H9 (cell line): ENCODE measurements around the gene RBM44. TPM values are rescaled to one million over a fixed set of nuclear protein-coding genes. Genes with fewer than 3 reads are reported as not detected.

Experiments
- DNase-seq: peaks from one replicate; pipeline ENCODE4 v3.0.0-alpha.2; 2017
- H2AFZ ChIP-seq: one replicate; pipeline ENCODE4 v1.6.1; 2013; ENCODE audit warnings: mild to moderate bottlenecking, low read length, control low read depth, moderate library complexity
- H2AK5ac ChIP-seq: 2 replicates; pipeline ENCODE4 v1.6.1; 2013; ENCODE audit warnings: low read length, control low read depth, mixed read lengths; ENCODE audit not compliant: insufficient read length
- H2BK120ac ChIP-seq: one replicate; pipeline ENCODE4 v1.6.1; 2013; ENCODE audit warnings: low read depth, mild to moderate bottlenecking, low read length, control low read depth, inconsistent platforms; ENCODE audit not compliant: poor library complexity, severe bottlenecking
- H2BK12ac ChIP-seq: 2 replicates; pipeline ENCODE4 v1.6.1; 2013; ENCODE audit warnings: low read length, control low read depth, mixed read lengths, low read depth; ENCODE audit not compliant: insufficient read length
- H2BK15ac ChIP-seq: 2 replicates; pipeline ENCODE4 v1.6.1; 2013; ENCODE audit warnings: low read depth, low read length, control low read depth
- H2BK20ac ChIP-seq: one replicate; pipeline ENCODE4 v1.6.1; 2013; ENCODE audit warnings: low read depth, mild to moderate bottlenecking, low read length, control low read depth, inconsistent platforms; ENCODE audit not compliant: poor library complexity, severe bottlenecking
- H2BK5ac ChIP-seq: 2 replicates; pipeline ENCODE4 v1.6.1; 2013; ENCODE audit warnings: low read length, control low read depth, mixed read lengths; ENCODE audit not compliant: insufficient read length
- H3K14ac ChIP-seq: 2 replicates; pipeline ENCODE4 v1.6.1; 2013; ENCODE audit warnings: low read length, control low read depth; ENCODE audit not compliant: insufficient read depth
- H3K18ac ChIP-seq: 2 replicates; pipeline ENCODE4 v1.6.1; 2013; ENCODE audit warnings: low read depth, mild to moderate bottlenecking, mixed read lengths, low read length, control low read depth; ENCODE audit not compliant: insufficient read length
- H3K23ac ChIP-seq: 2 replicates; pipeline ENCODE4 v1.6.1; 2013; ENCODE audit warnings: low read length, control low read depth, mixed read lengths, low read depth; ENCODE audit not compliant: insufficient read length
- H3K23me2 ChIP-seq: 2 replicates; pipeline ENCODE4 v1.6.1; 2013; ENCODE audit warnings: low read depth, mild to moderate bottlenecking, mixed read lengths, low read length, control low read depth; ENCODE audit not compliant: insufficient read length, poor library complexity, severe bottlenecking
- H3K27ac ChIP-seq: 2 replicates; pipeline ENCODE4 v1.5.1; 2013; ENCODE audit warnings: low read length, control low read depth, mixed read lengths, low read depth; ENCODE audit not compliant: insufficient read length
- H3K27me3 ChIP-seq: 2 replicates; pipeline ENCODE4 v1.6.1; 2013; ENCODE audit warnings: low read length, control low read depth, inconsistent platforms; ENCODE audit not compliant: insufficient read depth
- H3K4ac ChIP-seq: 2 replicates; pipeline ENCODE4 v1.6.1; 2013; ENCODE audit warnings: low read depth, mild to moderate bottlenecking, control low read depth, inconsistent platforms, low read length, moderate library complexity
- H3K4me1 ChIP-seq: 2 replicates; pipeline ENCODE4 v1.6.1; 2013; ENCODE audit warnings: low read length, control low read depth, inconsistent platforms; ENCODE audit not compliant: insufficient read depth
- H3K4me2 ChIP-seq: 2 replicates; pipeline ENCODE4 v1.6.1; 2013; ENCODE audit warnings: low read length, control low read depth, mixed read lengths; ENCODE audit not compliant: insufficient read length, insufficient read depth
- H3K56ac ChIP-seq: 2 replicates; pipeline ENCODE4 v1.6.1; 2013; ENCODE audit warnings: low read depth, mild to moderate bottlenecking, mixed read lengths, low read length, control low read depth; ENCODE audit not compliant: insufficient read length
- H3K79me1 ChIP-seq: 2 replicates; pipeline ENCODE4 v1.6.1; 2013; ENCODE audit warnings: low read depth, mild to moderate bottlenecking, moderate library complexity, low read length, control low read depth, inconsistent platforms; ENCODE audit not compliant: insufficient read depth, poor library complexity, severe bottlenecking
- H3K79me2 ChIP-seq: 2 replicates; pipeline ENCODE4 v1.6.1; 2013; ENCODE audit warnings: low read length, control low read depth, inconsistent platforms; ENCODE audit not compliant: insufficient read depth
- H3K9ac ChIP-seq: 2 replicates; pipeline ENCODE4 v1.6.1; 2013; ENCODE audit warnings: low read length, control low read depth, mixed read lengths; ENCODE audit not compliant: insufficient read length; ENCODE audit errors: extremely low read depth
- H3K9me3 ChIP-seq: one replicate; pipeline ENCODE4 v1.6.1; 2013; ENCODE audit warnings: low read depth, low read length, inconsistent platforms; ENCODE audit not compliant: control insufficient read depth
- H3T11ph ChIP-seq: one replicate; pipeline ENCODE4 v1.6.1; 2013; ENCODE audit warnings: mild to moderate bottlenecking, low read length, control low read depth, inconsistent platforms
- H4K20me1 ChIP-seq: one replicate; pipeline ENCODE4 v1.6.1; 2013; ENCODE audit not compliant: control insufficient read depth, insufficient read length, insufficient read depth
- H4K5ac ChIP-seq: 2 replicates; pipeline ENCODE4 v1.6.1; 2013; ENCODE audit warnings: low read depth, mild to moderate bottlenecking, mixed read lengths, low read length, control low read depth; ENCODE audit not compliant: insufficient read length
- H4K8ac ChIP-seq: replicated peaks from 2 replicates; pipeline ENCODE4 v1.6.1; 2013; ENCODE audit warnings: low read length, control low read depth, mixed read lengths, low read depth; ENCODE audit not compliant: insufficient read length
- H4K91ac ChIP-seq: 2 replicates; pipeline ENCODE4 v1.6.1; 2013; ENCODE audit warnings: low read depth, mild to moderate bottlenecking, moderate library complexity, mixed read lengths, low read length, control low read depth; ENCODE audit not compliant: insufficient read length
- H3K27ac Mint-ChIP-seq, 3 experiments: 2 replicates in 2 of 3; 3 replicates in 1 of 3; pipeline ENCODE4 v1.8.0; 2020 to 2021; ENCODE audit warnings: mixed read lengths in 3 of 3, mild to moderate bottlenecking in 1 of 3, moderate library complexity in 1 of 3
- H3K27me3 Mint-ChIP-seq: 2 replicates; pipeline ENCODE4 v1.8.0; 2021; ENCODE audit warnings: low read depth, mild to moderate bottlenecking, moderate library complexity, mixed read lengths
- H3K36me3 Mint-ChIP-seq, 3 experiments: 2 replicates in 2 of 3; 3 replicates in 1 of 3; pipeline ENCODE4 v1.8.0; 2020 to 2021; ENCODE audit warnings: low read depth in 3 of 3, mixed read lengths in 3 of 3; ENCODE audit not compliant: insufficient read depth in 1 of 3
- H3K4me1 Mint-ChIP-seq, 2 experiments: 2 replicates each; pipeline ENCODE4 v1.8.0; 2020; ENCODE audit warnings: mixed read lengths in 2 of 2
- H3K4me3 Mint-ChIP-seq, 2 experiments: 2 replicates in 1 of 2; 3 replicates in 1 of 2; pipeline ENCODE4 v1.8.0; 2020 to 2021; ENCODE audit warnings: mild to moderate bottlenecking in 2 of 2, mixed read lengths in 2 of 2, moderate library complexity in 1 of 2
- H3K9me3 Mint-ChIP-seq, 2 experiments: 2 replicates in 1 of 2; 3 replicates in 1 of 2; pipeline ENCODE4 v1.8.0; 2020; ENCODE audit warnings: mild to moderate bottlenecking in 2 of 2, mixed read lengths in 2 of 2, moderate library complexity in 1 of 2
- CTCF ChIP-seq: fragments of 200-600 bp; sonication (generic); conservative IDR thresholded peaks from 3 replicates; pipeline ENCODE4 v1.8.0; 2021; ENCODE audit warnings: antibody characterized with exemption, mild to moderate bottlenecking
- WGBS: extraction: QIAGEN DNeasy Blood & Tissue Kit; methylation state at CpG from one replicate; pipeline ENCODE4 v1.1.7; 2013; ENCODE audit warnings: missing lambda C conversion rate, low lambda C conversion rate, mixed read lengths; ENCODE audit not compliant: insufficient read length; ENCODE audit errors: extremely low coverage; 5-methylcytosine and 5-hydroxymethylcytosine counted together
- total RNA-seq: library from RNA; stranded (reverse); gene quantifications from 2 replicates; pipeline ENCODE4 v1.2.1, GENCODE V29; 2021

Gene RBM44
- total RNA-seq, 1 experiment from 2014 or later = 0.15 TPM

DNA sequence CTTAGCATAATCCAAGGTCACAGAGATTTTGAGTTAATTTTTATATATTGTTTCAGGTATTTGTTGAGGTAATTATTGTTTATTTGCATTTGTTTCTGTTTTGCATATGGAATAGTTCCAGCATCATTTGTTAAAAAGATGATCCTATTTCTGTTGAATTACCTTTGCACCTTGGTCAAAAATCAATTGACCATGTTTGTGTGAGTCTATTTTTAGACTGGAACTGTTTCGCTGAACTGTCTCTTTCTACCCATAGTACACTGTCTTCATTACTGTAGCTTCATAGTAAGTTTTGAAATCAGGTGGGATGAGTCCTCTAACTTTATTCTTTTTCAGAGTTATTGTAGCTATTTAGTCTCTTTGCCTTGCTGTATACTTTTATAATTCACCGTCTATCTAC is 31.9 kb downstream of the RBM44 start:
- H3K27ac ChIP-seq = no peak overlapping the region
- no peak overlapping the region for H4K5ac ChIP-seq
- no peak overlapping the region for H2BK120ac ChIP-seq
- no peak overlapping the region for H2BK12ac ChIP-seq
- Mint-ChIP-seq H3K27me3 (no peaks in the 10 kb centered on the region), H3K4me1 (no peaks in the 10 kb centered on the region), H3K4me3 (no peak overlapping the region), H3K9me3 (no peaks in the 10 kb centered on the region), H3K27ac (no peak overlapping the region), H3K36me3 (no peaks in the 10 kb centered on the region)
- WGBS = no CpG with 5 or more reads among the region's 2 CpGs
- H3K9me3 ChIP-seq = no peaks in the 10 kb centered on the region
- H3K27me3 ChIP-seq = no peaks in the 10 kb centered on the region
- H4K8ac ChIP-seq = no peak overlapping the region
- H4K91ac ChIP-seq = no peak overlapping the region
- H3K18ac ChIP-seq = no peak overlapping the region
- DNase-seq = no peak
- no peak overlapping the region for H2AFZ ChIP-seq
- no peak overlapping the region for H3T11ph ChIP-seq
- no peak overlapping the region for H3K4ac ChIP-seq
- H3K4me2 ChIP-seq = no peak overlapping the region
- no peaks in the 10 kb centered on the region for H3K79me1 ChIP-seq
- no peaks in the 10 kb centered on the region for H3K4me1 ChIP-seq
- no peak overlapping the region for H3K56ac ChIP-seq
- no peak overlapping the region for H2BK5ac ChIP-seq
- no peak overlapping the region for H2AK5ac ChIP-seq
- no peak overlapping the region for H3K23ac ChIP-seq
- TF ChIP-seq CTCF = no peak
- no peaks in the 10 kb centered on the region for H3K79me2 ChIP-seq
- no peaks in the 10 kb centered on the region for H4K20me1 ChIP-seq
- no peak overlapping the region for H2BK15ac ChIP-seq
- no peaks in the 10 kb centered on the region for H3K23me2 ChIP-seq
- no peak overlapping the region for H3K9ac ChIP-seq
- no peak overlapping the region for H2BK20ac ChIP-seq
- no peak overlapping the region for H3K14ac ChIP-seq
